Keratinocyte (primary cell): ENCODE results near the gene C1RL. TPM values are rescaled to one million over a fixed set of nuclear protein-coding genes. Genes with fewer than 3 reads are reported as not detected.

ENCODE experiments used
- DNase-seq: peaks from one replicate; pipeline ENCODE4 v3.0.0-alpha.2; 2011; ENCODE audit warnings: low read depth, missing footprints, low spot score
- FAIRE-seq: peaks from 2 replicates; lab custom pipeline; 2011; peaks lifted over from hg19 to GRCh38; lab: Jason Lieb, UNC
- H2AFZ ChIP-seq: 2 replicates; pipeline ENCODE4 v1.6.0; 2012; ENCODE audit warnings: low read length, control low read depth, inconsistent platforms; ENCODE audit not compliant: control insufficient read depth
- H3K27ac ChIP-seq: 2 replicates; pipeline ENCODE4 v1.5.1; 2011; ENCODE audit warnings: low read length; ENCODE audit not compliant: control insufficient read depth, insufficient read depth
- H3K27me3 ChIP-seq: 3 replicates; pipeline ENCODE4 v1.6.0; 2011; ENCODE audit warnings: low read length; ENCODE audit not compliant: control insufficient read depth, insufficient read depth; ENCODE audit errors: extremely low read depth
- H3K36me3 ChIP-seq, 2 experiments: 2 replicates in 1 of 2; 3 replicates in 1 of 2; pipeline ENCODE4 v1.5.1; 2011; ENCODE audit warnings: low read length in 2 of 2, mild to moderate bottlenecking in 1 of 2; ENCODE audit not compliant: control insufficient read depth in 2 of 2, insufficient read depth in 2 of 2; ENCODE audit errors: extremely low read depth in 1 of 2
- H3K4me1 ChIP-seq: 3 replicates; pipeline ENCODE4 v1.5.1; 2011; ENCODE audit warnings: low read length; ENCODE audit not compliant: control insufficient read depth, insufficient read depth; ENCODE audit errors: extremely low read depth
- H3K4me2 ChIP-seq: 3 replicates; pipeline ENCODE4 v1.6.0; 2011; ENCODE audit warnings: low read depth, low read length; ENCODE audit not compliant: control insufficient read depth, insufficient read depth; ENCODE audit errors: extremely low read depth
- H3K4me3 ChIP-seq, 3 experiments: fragments of 200-600 bp in 1 of 3; sonication (generic) in 1 of 3; 2 replicates in 2 of 3; 3 replicates in 1 of 3; pipeline ENCODE4 v1.5.1; 2011 to 2016; ENCODE audit warnings: low read length in 3 of 3, mild to moderate bottlenecking in 3 of 3, control low read depth in 2 of 3, inconsistent platforms in 1 of 3, low read depth in 1 of 3, mixed read lengths in 1 of 3, mixed run types in 1 of 3, moderate library complexity in 1 of 3; ENCODE audit not compliant: control insufficient read depth in 2 of 3, insufficient read depth in 2 of 3; ENCODE audit errors: extremely low read depth in 1 of 3
- H3K79me2 ChIP-seq: 2 replicates; pipeline ENCODE4 v1.6.0; 2012; ENCODE audit warnings: low read length; ENCODE audit not compliant: control insufficient read depth, insufficient read depth
- H3K9ac ChIP-seq: 3 replicates; pipeline ENCODE4 v1.6.0; 2011; ENCODE audit warnings: low read length; ENCODE audit not compliant: control insufficient read depth, insufficient read depth; ENCODE audit errors: extremely low read depth
- H3K9me1 ChIP-seq: 3 replicates; pipeline ENCODE4 v1.6.0; 2011; ENCODE audit warnings: low read length; ENCODE audit not compliant: control insufficient read depth, insufficient read depth; ENCODE audit errors: extremely low read depth
- H3K9me3 ChIP-seq: 2 replicates; pipeline ENCODE4 v1.5.1; 2012; ENCODE audit warnings: low read depth, low read length; ENCODE audit not compliant: control insufficient read depth
- H4K20me1 ChIP-seq: 3 replicates; pipeline ENCODE4 v1.6.0; 2011; ENCODE audit warnings: low read length; ENCODE audit not compliant: control insufficient read depth, insufficient read depth; ENCODE audit errors: extremely low read depth
- EZH2 ChIP-seq: IDR thresholded peaks from one replicate; pipeline ENCODE4 v1.6.1; 2012; ENCODE audit warnings: inconsistent platforms, mild to moderate bottlenecking, low read length, moderate library complexity
- dilution Hi-C: fragments of 300-500 bp; cut with MboI; formaldehyde crosslinking; loops from one replicate; pipeline ENCODE4 v1.7.0; 2020; ENCODE audit warnings: low sequenced_read_pairs; ENCODE audit not compliant: extremely low pct_ligation_motif_present
- polyA plus RNA-seq, 5 experiments: library from polyadenylated mRNA; depleted of rRNA in 3 of 5; stranded (reverse) in 3 of 5; stranded (forward) in 1 of 5; unstranded in 1 of 5; fragments of >200 nt; gene quantifications; 1 replicate in 1 of 5; 2 replicates in 3 of 5; 3 replicates in 1 of 5; pipeline versions ENCODE4 v1.2.1 to v1.2.3, GENCODE V29; 2011 to 2012; ENCODE audit warnings: missing spikeins in 2 of 5, low read depth in 1 of 5, low replicate concordance in 1 of 5
- TF ChIP-seq, protein P1 (sequence below), 3 experiments: IDR thresholded peaks in 1 of 3; conservative IDR thresholded peaks in 1 of 3; optimal IDR thresholded peaks in 1 of 3; 2 replicates in 2 of 3; 3 replicates in 1 of 3; pipeline versions ENCODE3 to v1.5.1; 2011; ENCODE audit warnings: low read length in 3 of 3, mild to moderate bottlenecking in 3 of 3, moderate library complexity in 2 of 3, control low read depth in 1 of 3, inconsistent platforms in 1 of 3; ENCODE audit not compliant: insufficient read depth in 2 of 3; ENCODE audit errors: extremely low read depth in 1 of 3

The C1RL gene
- polyA plus RNA-seq, 1 donor (not counting 4 experiments of a cell fraction or from before 2014, with no cell fraction given) = 9.3 TPM

GRCh38 chr12:7122811-7123769 lies 14.1 kb upstream of the C1RL start:
- no peaks in the 10 kb centered on the region for H3K4me1 ChIP-seq
- H3K9me3 ChIP-seq = no peaks in the 10 kb centered on the region
- no peaks in the 10 kb centered on the region for H3K27me3 ChIP-seq
- peaks cover 8% of the 10 kb centered on the region in 2 experiments for H3K36me3 ChIP-seq
- no peak overlapping the region for H3K9ac ChIP-seq
- H2AFZ ChIP-seq = no peak overlapping the region
- no peak overlapping the region for H3K27ac ChIP-seq
- H3K9me1 ChIP-seq = no peaks in the 10 kb centered on the region
- DNase-seq (no peak), FAIRE-seq (no peak)
- dilution Hi-C loops = no loop called here
- TF ChIP-seq, protein P1, sequence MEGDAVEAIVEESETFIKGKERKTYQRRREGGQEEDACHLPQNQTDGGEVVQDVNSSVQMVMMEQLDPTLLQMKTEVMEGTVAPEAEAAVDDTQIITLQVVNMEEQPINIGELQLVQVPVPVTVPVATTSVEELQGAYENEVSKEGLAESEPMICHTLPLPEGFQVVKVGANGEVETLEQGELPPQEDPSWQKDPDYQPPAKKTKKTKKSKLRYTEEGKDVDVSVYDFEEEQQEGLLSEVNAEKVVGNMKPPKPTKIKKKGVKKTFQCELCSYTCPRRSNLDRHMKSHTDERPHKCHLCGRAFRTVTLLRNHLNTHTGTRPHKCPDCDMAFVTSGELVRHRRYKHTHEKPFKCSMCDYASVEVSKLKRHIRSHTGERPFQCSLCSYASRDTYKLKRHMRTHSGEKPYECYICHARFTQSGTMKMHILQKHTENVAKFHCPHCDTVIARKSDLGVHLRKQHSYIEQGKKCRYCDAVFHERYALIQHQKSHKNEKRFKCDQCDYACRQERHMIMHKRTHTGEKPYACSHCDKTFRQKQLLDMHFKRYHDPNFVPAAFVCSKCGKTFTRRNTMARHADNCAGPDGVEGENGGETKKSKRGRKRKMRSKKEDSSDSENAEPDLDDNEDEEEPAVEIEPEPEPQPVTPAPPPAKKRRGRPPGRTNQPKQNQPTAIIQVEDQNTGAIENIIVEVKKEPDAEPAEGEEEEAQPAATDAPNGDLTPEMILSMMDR (optimal IDR thresholded peaks at IDR 0.05 in 1 of 3, IDR thresholded peaks at IDR 0.05 in 1 of 3, conservative IDR thresholded peaks at IDR 0.05 in 1 of 3; ENCODE audit: extremely low read depth in 1 of 3, insufficient read depth in 2 of 3, low read length in 3 of 3) = no peak
- TF ChIP-seq EZH2 = no peak
- no peaks in the 10 kb centered on the region for H3K79me2 ChIP-seq
- H3K4me2 ChIP-seq = no peak overlapping the region
- H3K4me3 ChIP-seq = no peak overlapping the region
- H4K20me1 ChIP-seq = no peaks in the 10 kb centered on the region

DNA sequence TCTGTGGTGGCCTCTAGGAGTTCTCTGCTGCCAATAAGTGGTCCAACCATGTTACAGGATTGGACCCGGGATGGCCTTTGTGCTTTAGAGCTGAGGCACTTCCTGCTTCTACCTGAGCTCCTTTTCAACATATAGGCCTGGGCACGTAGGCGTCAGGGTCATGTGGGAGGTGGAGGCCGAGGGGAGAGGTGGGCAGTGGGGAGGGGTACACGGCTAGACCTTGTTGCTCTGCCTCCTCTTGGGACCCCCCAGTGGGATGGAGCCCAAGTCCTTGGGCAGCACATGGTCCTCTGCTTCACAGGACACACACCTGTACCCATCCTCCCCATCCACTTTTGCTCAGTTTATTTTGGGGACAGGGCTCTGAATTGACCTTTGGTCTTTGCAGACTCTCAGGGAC lies 12.3 kb upstream of the C1RL start:
- no peaks in the 10 kb centered on the region for H3K4me1 ChIP-seq
- no peaks in the 10 kb centered on the region for H3K9me3 ChIP-seq
- peaks cover 11 to 16% of the 10 kb centered on the region in 2 experiments for H3K36me3 ChIP-seq
- no peak for FAIRE-seq
- H3K27me3 ChIP-seq = no peaks in the 10 kb centered on the region
- no peak overlapping the region for H3K27ac ChIP-seq
- no peak overlapping the region for H3K4me3 ChIP-seq
- no peaks in the 10 kb centered on the region for H3K79me2 ChIP-seq
- no peak for DNase-seq
- H2AFZ ChIP-seq = no peak overlapping the region
- dilution Hi-C loops = no loop called here
- no peak overlapping the region for H3K4me2 ChIP-seq
- H3K9ac ChIP-seq = no peak overlapping the region
- no peaks in the 10 kb centered on the region for H4K20me1 ChIP-seq
- no peak for TF ChIP-seq EZH2
- TF ChIP-seq, protein P1 (optimal IDR thresholded peaks at IDR 0.05 in 1 of 3, IDR thresholded peaks at IDR 0.05 in 1 of 3, conservative IDR thresholded peaks at IDR 0.05 in 1 of 3; ENCODE audit: extremely low read depth in 1 of 3, insufficient read depth in 2 of 3, low read length in 3 of 3) = no peak
- H3K9me1 ChIP-seq = no peaks in the 10 kb centered on the region
